Endodermal cell (in vitro differentiated cells): ENCODE data around the gene HABP2. TPM values are rescaled to one million over a fixed set of nuclear protein-coding genes. Genes with fewer than 3 reads are reported as not detected.

ENCODE experiments used
- DNase-seq: peaks from one replicate; pipeline ENCODE4 v3.0.0-alpha.2; 2017
- H3K27ac ChIP-seq: 2 replicates; pipeline ENCODE4 v1.5.1; 2013; ENCODE audit warnings: mild to moderate bottlenecking, low read depth, low read length, moderate library complexity
- H3K27me3 ChIP-seq: 2 replicates; pipeline ENCODE4 v1.6.1; 2013; ENCODE audit warnings: mild to moderate bottlenecking, low read length, moderate library complexity; ENCODE audit not compliant: insufficient read depth, control insufficient read depth, poor library complexity, severe bottlenecking
- H3K36me3 ChIP-seq: 2 replicates; pipeline ENCODE4 v1.7.0; 2013; ENCODE audit warnings: mild to moderate bottlenecking, low read length, moderate library complexity; ENCODE audit not compliant: control insufficient read depth, insufficient read depth
- H3K4me1 ChIP-seq: one replicate; pipeline ENCODE4 v1.7.0; 2013; ENCODE audit warnings: low read length; ENCODE audit not compliant: control insufficient read depth, insufficient read depth
- H3K4me3 ChIP-seq: 2 replicates; pipeline ENCODE4 v1.5.1; 2013; ENCODE audit warnings: mild to moderate bottlenecking, low read length, moderate library complexity
- H3K9ac ChIP-seq: 2 replicates; pipeline ENCODE4 v1.6.1; 2013; ENCODE audit warnings: mild to moderate bottlenecking, low read length, moderate library complexity; ENCODE audit not compliant: poor library complexity, severe bottlenecking; ENCODE audit errors: extremely low read depth
- H3K9me3 ChIP-seq: 2 replicates; pipeline ENCODE4 v1.6.1; 2013; ENCODE audit warnings: mild to moderate bottlenecking, low read length, moderate library complexity; ENCODE audit not compliant: control insufficient read depth
- H3K27ac Mint-ChIP-seq: 2 replicates; pipeline ENCODE4 v1.8.0; 2020; ENCODE audit warnings: mixed read lengths
- H3K27me3 Mint-ChIP-seq: 2 replicates; pipeline ENCODE4 v1.8.0; 2021; ENCODE audit warnings: mild to moderate bottlenecking, mixed read lengths; ENCODE audit not compliant: insufficient read depth
- H3K36me3 Mint-ChIP-seq: 2 replicates; pipeline ENCODE4 v1.8.0; 2020; ENCODE audit warnings: low read depth, mixed read lengths
- H3K4me1 Mint-ChIP-seq: 2 replicates; pipeline ENCODE4 v1.8.0; 2020; ENCODE audit warnings: mixed read lengths
- H3K4me3 Mint-ChIP-seq: 2 replicates; pipeline ENCODE4 v1.8.0; 2020; ENCODE audit warnings: mild to moderate bottlenecking, moderate library complexity, mixed read lengths
- H3K9me3 Mint-ChIP-seq: 2 replicates; pipeline ENCODE4 v1.8.0; 2020; ENCODE audit warnings: mild to moderate bottlenecking, mixed read lengths
- CTCF ChIP-seq: fragments of 200-600 bp; sonication (generic); conservative IDR thresholded peaks from 2 replicates; pipeline ENCODE4 v1.5.0; 2021; ENCODE audit warnings: antibody characterized with exemption, mild to moderate bottlenecking
- WGBS, 2 experiments: methylation state at CpG; one replicate each; pipeline versions ENCODE4 v1.1.5 to v1.1.7; 2013; ENCODE audit warnings: missing lambda C conversion rate in 2 of 2, mixed read lengths in 1 of 2; ENCODE audit not compliant: insufficient coverage in 1 of 2, insufficient read length in 1 of 2; 5-methylcytosine and 5-hydroxymethylcytosine counted together
- total RNA-seq, 2 donors: library from RNA; stranded (reverse); fragmentation: NEBNext Ultra II Directional in 1 of 2; extraction: Animal tissue kit (Norgen Biotek cat#: 25700) in 1 of 2; gene quantifications; 2 replicates in 1 of 2; 3 replicates in 1 of 2; pipeline ENCODE4 v1.2.1, GENCODE V29; 2021

HABP2 gene
- total RNA-seq, 2 donors from 2014 or later, result 0.71 to 1.6 TPM

DNA sequence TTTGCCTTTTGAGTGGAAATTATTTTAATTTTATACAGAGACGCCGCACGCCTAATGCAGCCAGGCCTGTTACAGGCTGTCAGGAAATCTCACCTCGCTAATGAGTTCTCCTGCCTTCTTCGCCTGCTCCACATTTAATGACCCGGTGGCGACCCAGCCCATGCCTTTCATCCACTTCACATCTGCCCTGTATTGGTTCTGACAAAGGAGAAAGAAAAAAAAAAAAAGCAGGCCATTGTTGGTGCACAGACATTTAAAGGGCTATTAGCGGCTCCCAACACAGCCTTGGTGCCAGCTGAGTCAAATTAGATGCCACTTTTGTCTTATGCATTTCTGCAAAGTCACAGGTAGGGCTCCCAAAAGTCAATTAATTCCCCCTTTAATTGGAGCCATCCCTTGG lies 67.7 kb downstream of the HABP2 start:
- no peak for DNase-seq
- Mint-ChIP-seq H3K4me3 (no peak overlapping the region), H3K27ac (no peak overlapping the region), H3K4me1 (peaks cover 61% of the 10 kb centered on the region), H3K27me3 (peaks cover 7% of the 10 kb centered on the region), H3K9me3 (no peaks in the 10 kb centered on the region), H3K36me3 (no peaks in the 10 kb centered on the region)
- WGBS, 2 experiments, result 86 to 94% methylated on average over 6 to 8 of the region's 8 CpGs
- Histone ChIP-seq H3K36me3 (no peaks in the 10 kb centered on the region), H3K4me3 (no peak overlapping the region), H3K27ac (no peak overlapping the region), H3K9me3 (no peaks in the 10 kb centered on the region), H3K9ac (no peak overlapping the region), H3K4me1 (peaks cover 23% of the 10 kb centered on the region), H3K27me3 (no peaks in the 10 kb centered on the region)
- TF ChIP-seq CTCF, result no peak

DNA sequence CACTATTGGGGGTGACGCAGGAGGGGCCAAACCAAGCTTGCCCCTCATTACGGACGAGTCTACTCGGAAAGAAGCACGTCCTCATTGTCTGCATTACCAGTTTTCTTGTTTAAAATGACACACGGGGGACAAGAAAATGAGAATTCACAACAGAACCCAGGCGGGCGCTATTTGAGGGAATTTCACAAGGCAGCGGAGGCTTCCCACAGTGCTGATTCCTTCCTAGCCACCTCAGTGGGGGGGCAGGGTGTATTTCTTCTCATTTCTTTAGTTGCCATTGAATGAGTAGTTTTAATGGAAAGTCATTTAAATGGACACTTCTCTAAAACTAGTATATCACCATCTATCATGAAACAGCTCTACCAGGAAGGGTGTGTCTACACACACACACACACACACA lies 68.1 kb downstream of the HABP2 start:
- DNase-seq, result no peak
- Histone ChIP-seq H3K27ac (no peak overlapping the region), H3K9me3 (no peaks in the 10 kb centered on the region), H3K9ac (no peak overlapping the region), H3K4me3 (no peak overlapping the region), H3K27me3 (no peaks in the 10 kb centered on the region), H3K4me1 (peaks cover 21% of the 10 kb centered on the region), H3K36me3 (no peaks in the 10 kb centered on the region)
- peaks cover 4% of the 10 kb centered on the region for H3K27me3 Mint-ChIP-seq
- WGBS, 2 experiments, result 86 to 87% methylated on average over 9 of the region's 9 CpGs
- no peaks in the 10 kb centered on the region for H3K36me3 Mint-ChIP-seq
- peaks cover 60% of the 10 kb centered on the region for H3K4me1 Mint-ChIP-seq
- no peak for TF ChIP-seq CTCF
- H3K27ac Mint-ChIP-seq, result no peak overlapping the region
- no peaks in the 10 kb centered on the region for H3K9me3 Mint-ChIP-seq
- H3K4me3 Mint-ChIP-seq, result no peak overlapping the region

DNA sequence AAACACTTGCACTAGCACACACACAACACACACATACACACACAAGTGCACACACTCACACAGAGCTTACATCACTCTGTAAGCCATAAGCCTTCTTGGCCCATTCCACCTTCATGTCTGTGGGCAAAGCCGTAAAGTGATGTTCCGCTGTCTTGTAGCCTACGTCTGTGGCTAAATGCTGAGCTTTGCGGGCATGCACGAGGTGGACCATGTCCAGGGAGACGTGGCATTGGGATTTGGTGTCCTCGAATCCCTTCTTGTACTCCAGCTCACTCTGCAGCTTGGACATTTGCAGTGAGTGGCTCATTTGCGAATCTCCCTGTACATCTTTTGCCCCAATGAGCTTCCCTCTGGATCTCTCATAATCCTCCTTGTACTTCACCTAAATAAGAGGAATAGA lies 68.9 kb downstream of the HABP2 start:
- no peaks in the 10 kb centered on the region for H3K27me3 ChIP-seq
- Mint-ChIP-seq H3K36me3 (no peaks in the 10 kb centered on the region), H3K4me3 (no peak overlapping the region), H3K9me3 (no peaks in the 10 kb centered on the region), H3K27ac (no peak overlapping the region), H3K27me3 (peaks cover 9% of the 10 kb centered on the region), H3K4me1 (peaks cover 57% of the 10 kb centered on the region)
- H3K36me3 ChIP-seq, result no peaks in the 10 kb centered on the region
- no peak overlapping the region for H3K4me3 ChIP-seq
- no peak overlapping the region for H3K9ac ChIP-seq
- no peak for TF ChIP-seq CTCF
- WGBS, 2 experiments, result 88 to 89% methylated on average over 7 to 8 of the region's 8 CpGs
- no peak overlapping the region for H3K27ac ChIP-seq
- H3K9me3 ChIP-seq, result no peaks in the 10 kb centered on the region
- no peak for DNase-seq
- H3K4me1 ChIP-seq, result peaks cover 21% of the 10 kb centered on the region
